NCI-H1694 (cell line): ENCODE measurements around the gene NPHS1.
"Not testable (repeated sequence)": the region's sequence is repeated elsewhere in the genome, so short reads cannot be mapped to it uniquely, and the experiment has no call there.

Experiments used
- DNase-seq: peaks from one replicate; lab custom pipeline; 2025; lab: John Stamatoyannopoulos, UW

NPHS1 gene

DNA sequence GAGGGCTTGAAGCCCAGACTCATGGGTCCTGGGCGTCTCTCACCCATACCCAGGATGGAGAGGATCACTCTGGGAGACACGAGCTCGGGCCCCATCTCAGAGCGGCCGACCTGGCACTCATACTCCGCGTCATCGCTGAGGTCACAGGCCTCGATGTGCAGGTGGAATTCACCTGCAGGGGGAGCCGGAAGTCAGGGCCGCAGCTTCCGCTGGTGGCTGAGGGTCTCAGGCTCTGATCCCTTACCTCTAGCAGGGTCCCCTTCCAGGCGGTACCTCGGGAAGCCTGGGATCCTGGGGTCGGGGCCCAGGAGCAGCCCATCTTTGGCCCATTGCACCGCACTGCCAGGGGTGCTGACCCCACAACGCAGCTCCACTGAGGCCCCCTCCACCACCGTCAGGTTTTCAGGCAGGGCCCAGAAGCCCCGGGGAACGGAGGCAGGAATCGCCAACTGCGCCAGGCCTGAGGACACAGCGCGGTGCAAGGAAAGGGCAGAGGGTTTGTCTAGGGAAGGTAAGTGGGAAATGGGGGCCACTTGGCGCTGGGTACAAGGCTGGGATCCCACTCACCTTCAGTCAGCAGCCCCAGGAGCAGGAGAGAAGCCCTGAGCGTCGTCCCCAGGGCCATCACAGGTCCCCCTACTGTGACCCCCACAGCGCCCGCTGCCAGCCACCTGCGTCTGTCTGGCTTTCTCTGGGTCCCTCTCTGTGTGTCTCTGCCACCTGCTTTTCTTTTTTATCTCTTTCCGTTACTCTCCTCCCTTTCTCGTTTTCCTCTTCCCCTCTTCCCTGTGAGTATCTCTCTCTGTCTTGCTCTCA is 883 bp downstream of the NPHS1 start:
- no peak for DNase-seq

DNA sequence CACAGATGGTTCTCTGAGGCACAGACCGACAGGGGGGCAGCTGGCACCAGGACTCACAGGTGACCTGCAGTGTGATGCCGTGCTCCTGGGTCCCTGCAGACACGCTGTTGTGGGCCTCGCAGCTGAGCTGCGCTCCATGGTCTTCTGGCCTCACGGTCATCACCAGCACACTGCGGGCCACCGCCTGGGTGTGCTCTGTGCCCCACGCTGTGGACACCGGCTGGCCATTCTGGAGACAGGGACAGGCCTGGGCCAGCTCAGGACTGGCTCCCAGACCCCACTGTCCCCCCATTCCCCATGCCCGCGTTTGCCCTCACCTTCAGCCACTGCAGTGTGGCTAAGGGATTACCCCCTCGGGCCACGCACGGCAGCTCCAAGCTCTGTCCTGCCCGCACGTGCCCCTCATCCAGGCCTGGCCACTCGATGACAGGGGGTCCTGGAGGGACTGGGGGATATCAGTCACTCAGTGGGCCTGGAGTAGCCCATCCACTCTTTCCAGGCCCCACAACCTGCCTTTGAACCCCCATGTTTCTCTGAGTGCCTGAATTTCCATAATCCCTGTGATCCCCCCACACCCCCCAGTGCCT is 3.3 kb downstream of the NPHS1 start:
- DNase-seq = no peak

DNA sequence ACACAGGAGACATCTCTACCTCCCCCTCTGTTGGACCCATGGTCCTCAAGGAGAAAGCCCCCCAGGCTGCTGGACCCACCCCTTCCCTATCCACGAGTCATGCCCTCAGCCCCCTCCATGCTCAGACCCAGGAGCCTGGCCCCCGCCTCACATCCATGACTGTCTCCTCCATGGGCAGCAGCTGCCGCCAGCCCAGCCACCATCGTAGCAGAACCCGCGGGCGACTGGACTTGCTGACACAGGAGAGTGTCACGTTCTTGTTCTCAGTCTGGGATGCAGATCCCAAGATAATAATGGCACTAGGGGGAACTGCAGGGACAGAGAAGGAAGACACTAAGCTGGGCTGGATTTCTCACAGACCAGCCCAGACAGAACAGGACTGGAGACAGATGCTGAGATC is 3.8 kb downstream of the NPHS1 start:
- DNase-seq = no peak

DNA sequence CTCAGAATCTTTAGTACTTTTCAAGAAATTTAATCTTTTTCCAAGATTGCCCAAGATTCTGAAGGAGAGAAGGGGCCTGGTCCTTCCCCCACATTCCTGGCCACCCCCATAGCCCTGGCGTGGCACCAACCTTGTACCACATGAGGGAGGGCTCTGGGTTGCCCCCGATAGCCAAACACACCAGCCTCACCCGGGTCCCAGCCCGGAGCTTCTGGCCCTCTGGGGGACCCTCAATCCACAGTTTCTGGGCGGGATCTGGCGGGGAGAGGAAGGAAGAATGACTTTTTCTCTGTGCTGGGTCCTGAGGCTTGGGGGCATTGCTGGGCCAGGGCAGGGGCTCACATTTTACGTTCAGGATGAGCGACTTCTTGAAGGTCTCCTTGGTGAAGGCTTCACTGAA is 4.4 kb downstream of the NPHS1 start:
- DNase-seq = no peak

DNA sequence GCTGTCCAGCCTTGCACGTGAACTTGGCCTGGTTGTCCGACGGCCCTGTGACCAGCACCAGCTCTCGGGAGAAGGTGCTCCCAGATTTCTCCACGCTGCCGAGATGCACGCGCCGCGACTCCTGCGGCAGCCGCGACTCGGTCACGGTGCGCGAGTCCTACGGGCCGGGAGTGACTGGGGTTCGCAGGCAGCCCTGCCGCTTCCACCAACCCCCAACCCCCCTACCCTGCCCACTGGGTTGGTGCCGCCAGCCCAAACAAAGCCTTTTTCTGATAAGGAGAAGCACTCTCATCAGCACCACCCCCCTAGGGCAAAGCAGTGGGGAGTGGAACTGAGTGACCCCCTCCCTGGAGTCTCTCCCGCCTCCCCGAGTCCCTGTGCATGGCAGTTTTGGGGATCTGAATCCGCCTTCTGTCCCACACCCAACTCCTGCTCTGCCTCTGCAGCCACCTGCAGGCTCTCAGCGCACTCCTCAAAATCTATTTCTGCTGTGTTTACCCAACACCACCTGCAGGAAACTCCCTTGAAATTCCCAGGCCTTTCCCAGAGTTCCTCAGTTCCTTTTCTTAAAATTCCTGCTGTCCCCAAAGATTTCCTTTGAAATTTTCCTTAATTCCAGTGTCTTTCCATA is 6.2 kb downstream of the NPHS1 start:
- no peak for DNase-seq

DNA sequence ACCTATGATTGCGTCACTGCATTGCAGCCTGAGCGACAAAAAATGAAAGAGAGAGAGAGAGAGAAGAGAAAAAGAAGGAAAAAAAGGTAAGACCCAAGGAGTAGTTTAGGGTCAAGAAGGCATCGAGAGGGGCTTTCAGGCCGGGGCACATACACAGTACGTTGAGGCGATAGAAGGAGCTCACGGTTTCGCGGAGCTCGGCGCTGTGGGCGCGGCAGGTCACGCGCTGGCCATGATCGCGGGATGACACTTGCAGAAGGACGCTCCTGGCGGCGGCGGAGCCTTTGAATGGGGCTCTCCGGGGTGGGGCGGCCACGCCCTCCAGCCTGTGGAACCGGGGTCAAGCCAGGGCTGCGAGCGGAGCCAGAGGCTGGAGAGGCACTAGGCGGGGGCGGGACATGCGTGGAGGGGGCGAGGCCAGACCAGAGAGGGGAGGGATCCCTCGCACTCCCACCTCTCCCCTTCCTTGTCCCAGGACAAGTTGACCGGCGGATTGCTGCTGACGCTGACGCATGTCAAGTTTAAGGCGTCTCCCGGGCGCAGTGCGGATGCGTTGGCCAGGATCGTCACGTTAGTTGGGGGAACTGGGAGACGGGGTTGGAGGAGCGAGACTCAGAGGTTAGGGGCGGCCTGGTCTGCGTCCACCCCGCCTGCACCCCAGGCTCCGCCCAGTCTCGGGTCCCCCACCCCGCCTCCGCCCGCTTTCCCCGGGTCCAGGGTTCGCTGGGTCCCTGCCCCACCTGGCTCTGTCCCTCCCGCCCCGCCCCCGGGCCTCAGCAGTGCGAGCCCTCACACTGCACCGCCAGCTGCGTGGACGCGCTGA is 6.9 kb downstream of the NPHS1 start:
- no peak for DNase-seq

DNA sequence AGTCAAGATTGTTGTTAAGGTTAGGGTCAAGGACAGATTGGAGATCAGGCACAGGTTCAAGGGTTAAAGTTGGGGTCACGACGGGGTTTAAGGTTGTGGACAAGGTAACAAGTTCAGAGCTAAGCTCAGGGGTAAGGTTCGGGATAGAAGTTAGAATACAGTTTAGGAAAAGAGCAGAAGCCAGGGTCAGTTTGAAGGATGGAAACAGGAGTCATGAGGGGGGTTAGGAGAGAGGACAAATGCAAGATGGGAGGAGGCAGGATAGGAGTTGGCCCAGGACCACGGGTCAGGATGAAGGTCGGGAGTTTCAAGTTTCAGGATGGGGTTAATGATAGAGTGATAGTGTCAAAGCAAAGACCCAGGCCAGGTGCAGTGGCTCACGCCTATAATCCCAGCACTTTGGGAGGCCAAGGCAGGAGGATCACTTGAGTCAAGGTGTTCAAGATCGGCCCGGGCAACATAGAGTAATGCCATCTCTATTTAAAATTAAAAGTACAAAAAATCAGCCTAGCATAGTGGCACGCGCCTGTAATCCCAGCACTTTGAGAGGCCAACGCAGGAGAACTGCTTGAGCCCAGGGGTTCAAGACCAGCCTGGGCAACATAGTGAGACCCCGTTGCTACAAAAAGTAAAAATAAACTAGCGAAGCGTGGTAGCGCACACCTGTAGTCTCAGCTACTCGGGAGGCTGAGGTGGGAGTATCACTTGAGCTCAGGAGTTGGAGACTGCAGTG is 7.7 kb downstream of the NPHS1 start:
- no peak for DNase-seq

DNA sequence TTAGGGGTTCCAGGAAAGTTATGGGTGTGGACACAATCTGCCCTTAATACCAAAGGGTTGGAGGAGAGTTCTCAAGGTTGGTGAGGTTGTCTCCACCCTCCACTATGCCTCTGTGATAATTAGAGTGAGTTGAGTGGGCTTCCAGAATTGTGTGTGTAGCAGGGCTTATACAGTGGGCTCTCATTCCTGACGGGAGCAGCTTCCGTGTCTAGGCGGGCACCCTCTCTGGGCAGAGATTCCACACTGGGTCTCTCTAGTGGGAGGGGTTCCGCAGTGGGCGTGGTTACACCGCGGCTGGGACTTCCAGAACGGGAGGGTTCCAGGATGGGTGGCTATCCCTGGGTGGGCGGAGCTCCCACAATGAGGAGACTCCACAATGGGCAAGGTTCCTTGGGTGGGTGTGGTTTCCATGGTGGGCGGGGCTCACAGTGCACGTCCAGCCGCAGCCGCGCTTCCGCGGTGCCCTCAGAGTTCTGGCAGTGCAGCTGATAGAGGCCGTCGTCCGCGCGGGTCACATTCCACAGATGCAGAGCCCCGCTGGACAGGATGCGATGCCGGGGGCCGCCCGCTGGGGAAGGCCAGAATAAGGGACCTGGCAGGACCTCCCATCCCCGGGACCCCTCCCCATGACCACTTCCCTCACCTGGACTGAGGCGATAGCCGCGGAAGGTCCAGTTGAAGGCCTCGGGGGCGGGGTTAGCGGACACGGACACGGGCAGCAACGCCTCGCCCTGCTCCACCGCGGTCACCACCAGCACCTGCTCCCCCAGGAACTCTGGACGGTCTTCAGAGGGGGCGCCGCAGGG is 8.4 kb downstream of the NPHS1 start:
- DNase-seq = no peak

DNA sequence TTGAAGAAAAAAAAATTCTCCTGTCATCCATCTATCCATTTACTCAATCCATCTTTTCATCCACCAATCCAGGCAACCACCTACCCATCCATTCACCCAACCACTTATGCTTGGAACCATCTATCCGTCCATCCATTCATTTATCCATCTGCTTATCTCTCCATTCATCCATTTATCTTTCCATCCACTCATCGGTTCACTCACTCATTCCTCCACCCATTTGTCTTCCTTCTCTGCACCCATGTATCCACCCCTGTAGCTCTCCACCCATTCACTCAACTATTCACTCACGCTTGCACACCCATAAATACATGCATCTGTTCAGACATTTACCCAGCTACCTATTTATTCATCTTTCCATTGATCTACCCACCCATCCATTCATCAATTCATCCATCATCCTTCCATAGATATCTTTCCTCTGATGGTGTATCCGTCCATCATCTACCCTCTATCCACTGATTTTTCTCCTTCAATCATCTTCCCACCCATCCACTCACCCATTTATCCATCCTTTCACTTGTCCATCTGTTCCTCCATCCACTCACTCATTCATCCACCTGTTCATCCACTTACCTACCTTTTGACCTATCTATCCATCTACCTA is 9.5 kb downstream of the NPHS1 start:
- DNase-seq = no peak

DNA sequence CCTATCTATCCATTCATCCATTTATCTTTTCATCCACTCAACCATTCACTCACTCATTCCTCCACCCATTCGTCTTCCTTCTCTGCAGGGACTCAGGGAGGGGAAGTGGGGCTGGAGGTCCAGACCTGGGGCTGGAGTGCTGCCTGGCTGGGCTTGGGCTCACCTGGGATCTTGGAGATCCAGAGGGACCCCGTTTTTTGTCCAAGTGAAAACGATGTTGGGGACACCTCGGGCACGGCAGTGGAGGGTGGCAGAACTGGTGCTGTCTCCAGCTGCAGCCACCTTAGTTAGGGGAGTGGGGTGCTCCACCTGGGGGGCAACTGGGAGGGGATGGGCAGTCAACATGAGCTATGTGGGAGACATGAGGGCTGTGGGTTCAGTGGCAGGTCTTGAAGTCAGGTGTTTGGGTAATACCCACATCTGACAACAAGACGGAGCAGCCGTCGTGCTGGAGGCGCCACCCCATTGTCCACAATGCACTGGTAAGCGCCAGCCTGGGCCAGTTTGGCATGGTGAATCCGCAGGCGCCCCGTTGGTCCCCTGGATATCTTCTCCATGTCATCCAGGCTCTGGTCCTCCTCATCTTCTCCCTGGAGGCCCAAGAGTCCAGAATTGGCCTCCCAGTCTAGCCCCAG is 10.2 kb downstream of the NPHS1 start:
- DNase-seq = no peak

DNA sequence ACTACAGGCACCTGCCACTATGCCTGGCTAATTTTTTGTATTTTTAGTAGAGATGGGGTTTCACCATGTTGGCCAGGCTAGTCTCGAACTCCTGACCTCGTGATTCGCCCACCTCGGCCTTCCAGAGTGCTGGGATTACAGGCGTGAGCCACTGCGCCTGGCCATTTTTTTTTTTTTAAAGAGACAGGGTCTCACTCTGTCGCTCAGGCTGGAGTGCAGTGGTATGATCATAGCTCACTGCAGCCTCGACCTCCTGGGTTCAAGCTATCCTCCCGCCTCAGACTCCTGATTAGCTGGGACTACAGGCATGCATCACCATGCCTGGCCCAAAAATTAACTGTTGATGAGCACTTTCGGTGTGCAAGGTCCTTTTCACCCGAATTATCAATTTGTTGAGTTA is 16.2 kb downstream of the NPHS1 start:
- DNase-seq = not testable (repeated sequence)

DNA sequence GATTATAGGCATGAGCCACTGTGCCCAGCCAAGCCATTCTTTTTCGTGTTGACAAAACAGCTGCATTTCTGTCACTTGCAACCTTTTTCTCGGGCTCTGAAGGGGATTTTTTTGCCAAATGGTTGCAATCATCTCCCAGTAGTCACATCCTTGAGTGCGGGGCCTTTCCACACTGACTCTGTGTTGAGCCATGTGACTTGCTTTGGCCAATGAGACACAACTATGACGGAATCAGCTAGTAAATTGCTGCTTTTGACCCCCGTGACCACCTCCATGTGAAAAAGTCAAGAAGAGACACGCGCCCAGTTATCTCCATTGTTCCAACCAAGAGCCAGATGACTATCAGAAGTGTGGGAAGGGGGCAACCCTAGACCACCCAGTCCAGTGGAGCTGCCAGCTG is 18.3 kb downstream of the NPHS1 start:
- no peak for DNase-seq

DNA sequence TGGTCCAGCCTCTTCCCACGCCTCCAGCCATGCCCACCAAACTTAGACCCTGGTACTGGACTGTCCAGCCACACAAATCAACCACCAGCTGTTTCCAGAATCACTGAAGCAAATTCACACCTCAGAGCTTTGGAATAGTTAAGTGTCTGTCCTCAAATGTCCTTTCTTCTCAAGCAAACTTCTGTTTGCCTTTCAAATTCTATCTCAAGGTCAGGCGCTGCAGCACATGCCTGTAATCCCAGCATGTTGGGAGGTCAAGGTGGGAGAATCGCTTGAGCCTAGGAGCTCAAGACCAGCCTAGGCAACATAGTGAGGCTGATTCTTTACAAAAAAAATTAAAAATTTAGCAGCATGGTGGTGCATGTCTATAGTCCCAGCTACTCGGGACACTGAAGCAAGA is 20.2 kb downstream of the NPHS1 start:
- no peak for DNase-seq

DNA sequence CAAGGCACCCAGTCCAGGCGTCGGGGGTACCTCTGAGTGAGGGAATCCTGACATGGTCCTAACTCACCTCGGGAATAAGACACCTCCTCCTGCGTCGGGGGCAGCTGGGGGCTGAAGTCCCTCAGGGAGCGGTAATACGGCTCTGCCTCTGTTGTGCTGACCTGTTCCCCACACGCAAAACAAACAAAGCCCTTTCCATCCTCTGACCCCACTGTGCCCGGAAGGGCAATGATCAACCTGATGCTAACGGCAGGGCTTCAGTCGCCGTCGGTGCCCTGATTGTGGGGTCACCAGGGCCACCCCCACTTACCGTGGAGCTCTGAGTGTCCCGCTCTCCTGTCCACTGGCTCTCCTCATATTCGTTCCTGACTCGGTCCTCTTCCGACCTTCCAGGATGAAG is 21.3 kb downstream of the NPHS1 start:
- no peak for DNase-seq

DNA sequence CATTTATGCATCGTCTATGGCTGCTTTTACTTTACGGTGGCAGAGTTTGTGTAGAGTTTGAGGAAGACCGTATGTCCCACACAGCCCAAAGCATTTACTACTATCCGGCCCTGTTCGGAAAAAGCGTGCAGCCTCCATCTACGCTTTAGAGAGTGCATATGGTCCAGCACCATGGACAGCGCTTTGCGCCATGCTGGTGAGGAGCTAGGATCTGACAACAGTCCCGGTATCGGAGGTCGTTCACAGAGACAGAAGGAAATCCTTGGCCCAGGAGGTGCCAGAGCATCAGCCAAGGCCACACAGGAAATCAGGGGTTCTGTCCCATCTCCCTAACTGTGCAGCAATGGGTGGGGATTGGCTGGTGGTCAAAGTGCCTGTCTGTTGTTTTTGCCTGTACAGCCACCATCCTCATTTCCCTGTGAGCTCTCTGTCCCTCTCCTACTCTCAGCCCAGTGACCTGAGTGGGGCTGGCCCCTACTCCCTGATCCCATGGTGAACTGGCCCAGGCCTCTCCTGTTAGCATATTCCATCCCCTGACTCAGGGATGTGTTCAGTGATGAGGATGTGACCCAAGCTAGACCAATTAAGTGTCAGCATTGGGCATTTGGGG is 23.5 kb downstream of the NPHS1 start:
- no peak for DNase-seq

DNA sequence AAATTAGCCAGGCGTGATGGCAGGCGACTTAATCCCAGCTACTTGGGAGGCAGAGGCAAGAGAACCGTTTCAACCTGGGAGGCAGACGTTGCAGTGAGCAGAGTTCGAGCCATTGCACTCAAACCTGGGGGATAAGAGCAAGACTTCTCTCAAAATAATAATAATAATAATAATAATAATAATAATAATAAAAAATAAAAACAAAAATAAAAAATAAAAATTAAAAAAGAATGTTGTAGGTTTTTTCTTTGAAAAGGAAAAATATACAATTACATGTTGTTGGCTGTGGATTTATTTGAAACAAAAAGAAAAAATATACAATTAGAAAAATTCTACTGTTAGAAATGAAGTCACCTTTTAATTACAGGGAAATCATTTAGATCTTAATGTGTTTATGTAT is 28.2 kb downstream of the NPHS1 start:
- DNase-seq = no peak

DNA sequence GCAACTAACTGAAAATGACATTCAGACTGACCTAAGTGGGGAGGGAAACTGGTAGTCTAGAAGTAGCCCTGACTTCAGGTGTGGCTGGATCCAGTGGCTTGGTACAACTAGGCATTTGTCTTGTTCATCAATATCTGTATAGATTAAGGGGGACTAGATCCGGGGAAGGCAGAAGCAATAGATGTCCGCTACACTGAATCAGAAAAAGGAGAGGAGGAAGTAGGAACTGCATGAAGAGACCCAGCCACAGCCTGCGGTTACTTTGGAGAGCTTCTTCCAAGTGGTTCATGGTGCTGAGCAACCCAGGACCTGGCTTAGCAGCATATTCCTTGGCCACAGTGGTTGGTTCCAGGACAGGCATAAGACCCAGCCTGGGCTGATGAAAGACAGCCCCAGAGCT is 29.7 kb downstream of the NPHS1 start:
- no peak for DNase-seq

DNA sequence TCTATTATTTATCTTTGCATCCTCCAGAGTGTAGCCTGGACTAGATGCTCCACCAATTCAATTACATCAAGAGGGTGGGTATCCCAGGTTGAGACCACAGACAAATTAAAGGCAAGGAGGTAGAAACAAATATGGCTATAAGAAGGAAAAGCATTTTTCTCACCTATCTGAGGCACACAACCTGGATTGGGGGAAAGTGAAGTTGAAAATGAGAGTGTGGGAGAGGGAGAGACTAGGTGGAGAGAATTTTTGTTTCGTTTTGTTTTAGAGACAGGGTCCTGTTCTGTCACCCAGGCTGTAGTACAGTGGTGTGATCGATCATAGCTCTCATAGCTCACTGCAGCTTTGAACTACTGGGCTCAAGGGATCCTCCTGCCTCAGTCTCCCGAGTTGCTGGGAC is 33.9 kb downstream of the NPHS1 start:
- no peak for DNase-seq

DNA sequence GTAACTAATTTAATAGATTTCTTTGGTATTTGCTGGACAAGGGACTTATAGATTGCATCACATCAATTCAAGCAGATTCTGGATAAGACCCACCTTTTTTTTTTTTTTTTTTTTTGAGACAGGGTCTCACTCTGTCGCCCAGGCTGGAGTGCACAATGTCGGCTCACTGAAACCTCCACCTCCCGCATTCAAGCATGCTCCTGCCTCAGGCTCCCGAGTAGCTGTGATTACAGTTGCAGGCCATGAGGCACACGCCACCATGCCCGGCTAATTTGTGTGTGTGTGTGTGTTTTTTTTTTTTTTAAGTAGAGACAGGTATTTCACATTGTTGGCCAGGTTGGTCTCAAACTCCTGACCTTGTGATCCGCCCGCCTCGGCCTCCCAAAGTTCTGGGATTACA is 35.5 kb downstream of the NPHS1 start:
- no peak for DNase-seq

DNA sequence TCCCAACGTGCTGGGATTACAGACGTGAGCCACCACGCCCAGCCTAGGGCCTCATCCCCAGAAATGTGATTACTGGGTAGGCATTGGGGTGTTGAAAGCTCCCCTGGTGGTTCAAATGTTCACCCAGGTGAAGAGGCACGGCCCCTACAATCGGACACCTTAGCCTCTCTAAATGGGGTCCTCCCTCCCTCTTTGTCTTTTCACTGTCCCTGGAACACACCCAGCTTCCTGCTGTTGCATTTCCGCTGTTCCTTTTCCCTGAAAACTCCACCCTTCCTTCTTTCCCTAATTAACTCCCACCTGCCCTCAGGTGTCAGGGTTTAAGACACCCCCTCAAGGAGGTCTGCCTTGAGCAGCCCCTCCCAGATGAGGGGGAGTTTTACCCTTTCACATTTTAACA is 36.0 kb downstream of the NPHS1 start:
- no peak for DNase-seq
